GM12875 (cell line): ENCODE measurements around the gene SLC7A6.

ENCODE experiments used
- H3K4me3 ChIP-seq: one replicate; pipeline ENCODE4 v1.5.1; 2011; ENCODE audit warnings: low read depth, low read length, control low read depth
- TF ChIP-seq, protein P1 (sequence below): IDR thresholded peaks from 2 replicates; pipeline ENCODE4 v1.5.1; 2011; ENCODE audit warnings: low read depth, mild to moderate bottlenecking, control low read depth, inconsistent platforms, low read length, moderate library complexity, borderline replicate concordance; ENCODE audit not compliant: insufficient read depth

The SLC7A6 gene

DNA sequence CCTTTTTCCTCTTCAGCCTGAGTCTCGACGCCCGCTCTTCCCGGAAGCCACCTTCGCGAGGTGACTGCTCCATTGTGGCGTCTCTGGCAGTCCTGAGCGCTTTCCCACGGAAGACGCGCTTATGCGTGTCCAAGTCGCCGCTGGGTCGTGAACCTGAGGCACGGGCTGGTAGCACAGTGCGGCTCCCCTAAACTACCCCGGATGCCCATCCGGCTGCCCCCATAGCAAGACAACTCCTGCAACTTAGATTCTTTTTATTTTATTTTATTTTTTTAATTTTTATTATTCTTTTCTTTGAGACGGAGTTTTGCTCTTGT is 26.3 kb upstream of the SLC7A6 start:
- TF ChIP-seq, protein P1, sequence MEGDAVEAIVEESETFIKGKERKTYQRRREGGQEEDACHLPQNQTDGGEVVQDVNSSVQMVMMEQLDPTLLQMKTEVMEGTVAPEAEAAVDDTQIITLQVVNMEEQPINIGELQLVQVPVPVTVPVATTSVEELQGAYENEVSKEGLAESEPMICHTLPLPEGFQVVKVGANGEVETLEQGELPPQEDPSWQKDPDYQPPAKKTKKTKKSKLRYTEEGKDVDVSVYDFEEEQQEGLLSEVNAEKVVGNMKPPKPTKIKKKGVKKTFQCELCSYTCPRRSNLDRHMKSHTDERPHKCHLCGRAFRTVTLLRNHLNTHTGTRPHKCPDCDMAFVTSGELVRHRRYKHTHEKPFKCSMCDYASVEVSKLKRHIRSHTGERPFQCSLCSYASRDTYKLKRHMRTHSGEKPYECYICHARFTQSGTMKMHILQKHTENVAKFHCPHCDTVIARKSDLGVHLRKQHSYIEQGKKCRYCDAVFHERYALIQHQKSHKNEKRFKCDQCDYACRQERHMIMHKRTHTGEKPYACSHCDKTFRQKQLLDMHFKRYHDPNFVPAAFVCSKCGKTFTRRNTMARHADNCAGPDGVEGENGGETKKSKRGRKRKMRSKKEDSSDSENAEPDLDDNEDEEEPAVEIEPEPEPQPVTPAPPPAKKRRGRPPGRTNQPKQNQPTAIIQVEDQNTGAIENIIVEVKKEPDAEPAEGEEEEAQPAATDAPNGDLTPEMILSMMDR: no peak
- peak overlapping the region; percentile 51 for H3K4me3 ChIP-seq

DNA sequence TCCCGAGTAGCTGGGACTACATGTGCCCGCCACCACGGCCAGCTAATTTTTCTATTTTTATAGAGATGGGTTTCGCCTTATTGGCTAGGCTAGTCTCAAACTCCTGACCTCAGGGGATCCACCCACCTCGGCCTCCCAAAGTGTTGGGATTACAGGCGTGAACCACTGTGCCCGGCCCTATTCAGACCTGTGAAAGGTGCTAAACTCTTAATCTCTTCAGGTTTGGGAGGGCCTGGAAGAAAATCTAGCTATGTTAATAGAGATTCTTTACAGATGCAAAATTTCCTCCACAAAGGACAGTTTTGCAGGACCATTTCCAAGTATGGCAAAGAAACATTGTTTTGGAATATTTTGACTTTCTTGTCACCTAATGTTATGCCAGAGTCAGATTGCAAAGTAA is 22.2 kb upstream of the SLC7A6 start:
- TF ChIP-seq, protein P1: no peak
- no peak overlapping the region for H3K4me3 ChIP-seq

DNA sequence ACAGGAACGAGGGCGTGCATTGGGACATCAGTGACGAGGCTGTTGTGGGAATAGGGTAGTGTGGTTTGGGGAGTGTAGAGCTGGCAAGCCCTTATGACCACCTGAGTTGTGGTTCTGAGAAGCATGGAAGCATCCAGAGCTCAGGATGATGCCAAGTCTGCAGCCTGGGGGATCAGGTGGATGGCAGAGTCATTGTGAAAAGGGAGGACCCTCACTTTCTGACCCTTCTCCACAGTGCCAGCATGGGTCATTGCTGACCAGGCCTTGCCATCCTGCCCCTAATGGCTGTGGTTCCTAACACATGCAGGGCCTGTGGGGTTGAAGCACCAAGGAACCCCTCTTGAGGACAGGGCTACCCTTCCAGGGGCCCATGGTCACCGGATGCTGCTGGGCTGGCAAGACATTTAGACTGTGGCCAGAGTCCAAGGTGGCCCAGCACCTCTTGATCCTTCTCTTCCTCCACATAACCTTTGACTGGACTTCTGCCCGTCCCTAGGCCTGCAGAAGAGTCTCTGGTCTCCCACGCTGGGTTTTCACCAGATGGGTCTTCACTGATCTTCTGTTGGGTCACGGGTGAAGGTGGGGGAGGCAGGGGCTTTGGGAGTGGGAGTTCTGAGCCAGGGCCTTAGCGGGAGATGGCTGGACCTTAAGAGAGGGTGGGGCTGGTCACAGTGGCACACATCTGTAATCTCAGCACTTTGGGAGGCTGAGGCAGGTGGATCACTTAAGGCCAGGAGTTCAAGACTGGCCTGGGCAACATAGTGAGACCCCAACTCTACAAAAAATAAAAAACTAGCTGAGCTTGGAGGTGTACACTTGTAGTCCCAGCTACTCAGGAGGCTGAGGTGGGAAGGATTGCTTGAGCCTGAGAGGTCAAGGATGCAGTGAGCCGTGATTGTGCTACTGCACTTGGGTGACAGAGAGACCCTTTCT is 21.1 kb upstream of the SLC7A6 start:
- TF ChIP-seq, protein P1: no peak
- no peak overlapping the region for H3K4me3 ChIP-seq

DNA sequence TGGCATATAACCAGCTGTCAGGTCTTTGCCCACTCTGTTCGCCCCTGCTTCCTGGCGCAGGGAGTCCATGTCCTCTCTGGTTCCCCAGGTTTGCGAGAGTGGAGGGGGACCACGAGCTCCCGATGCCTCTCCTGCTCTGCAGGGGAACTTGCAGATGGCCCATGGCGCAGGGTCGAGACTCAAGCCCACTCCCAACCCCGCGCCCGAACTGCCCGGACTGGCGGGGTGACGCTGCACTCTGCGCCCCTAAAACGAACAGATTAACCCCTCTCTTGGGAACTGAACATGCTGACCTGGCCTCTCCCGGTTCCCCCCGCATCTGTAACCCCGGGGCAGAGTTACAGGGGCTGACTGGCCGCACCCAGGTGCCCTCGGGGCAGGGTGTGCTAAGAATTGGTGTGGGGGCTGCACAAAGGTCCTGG is 19.8 kb upstream of the SLC7A6 start:
- H3K4me3 ChIP-seq: peak overlapping the region; percentile 75
- TF ChIP-seq, protein P1: no peak

DNA sequence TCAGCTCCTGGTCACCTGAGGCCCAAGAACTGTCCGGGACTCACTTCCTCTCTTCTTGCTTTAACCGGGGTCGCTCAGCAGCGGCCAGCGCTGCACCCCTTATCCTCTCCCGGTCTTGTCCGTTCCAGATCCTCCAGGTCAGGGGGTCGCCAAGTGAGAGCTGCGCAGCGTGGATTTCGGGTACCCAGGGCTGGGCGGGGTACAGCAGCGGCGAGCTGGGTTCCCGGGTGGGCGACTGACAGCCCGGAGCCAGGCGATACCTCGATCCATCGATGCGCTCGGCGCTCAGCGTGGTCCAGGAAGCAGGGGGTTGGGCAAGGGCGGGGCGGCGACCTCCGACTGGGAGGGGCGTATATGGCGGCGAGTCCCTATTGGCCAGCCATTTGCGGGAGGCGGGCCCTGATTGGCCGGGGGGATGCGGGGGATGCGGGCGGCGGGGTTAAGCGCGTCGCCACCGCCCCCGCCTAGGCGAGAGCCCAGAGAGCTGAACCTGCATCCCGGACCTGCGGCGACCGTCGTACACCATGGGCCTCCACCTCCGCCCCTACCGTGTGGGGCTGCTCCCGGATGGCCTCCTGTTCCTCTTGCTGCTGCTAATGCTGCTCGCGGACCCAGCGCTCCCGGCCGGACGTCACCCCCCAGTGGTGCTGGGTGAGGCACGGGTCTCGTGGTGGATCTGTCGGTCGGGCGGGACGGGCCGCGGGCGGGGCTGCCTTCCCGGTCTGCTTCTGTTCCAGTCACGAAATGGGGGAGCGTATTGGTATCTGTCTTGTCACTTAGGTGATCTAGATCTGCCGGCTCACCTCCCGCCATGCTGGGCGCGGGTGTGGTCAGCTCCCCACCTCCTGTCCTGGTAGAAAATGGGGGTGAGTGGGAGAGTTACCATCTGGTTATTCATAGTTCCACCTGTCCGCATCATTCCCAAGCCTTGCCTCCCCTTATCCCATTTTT is 19.1 kb upstream of the SLC7A6 start, which contains the start of gene PLA2G15:
Gene PLA2G15, plus strand, starts transcription at position 471 of the 951 bp plus-strand sequence. Its CDS starts 54 bp downstream, at position 525.
- peak within 1 kb of the TSS; percentile 75 for H3K4me3 ChIP-seq
- TF ChIP-seq, protein P1: 0 out of 2 replicates have a peak, but pooled peaks have one; percentile 2

DNA sequence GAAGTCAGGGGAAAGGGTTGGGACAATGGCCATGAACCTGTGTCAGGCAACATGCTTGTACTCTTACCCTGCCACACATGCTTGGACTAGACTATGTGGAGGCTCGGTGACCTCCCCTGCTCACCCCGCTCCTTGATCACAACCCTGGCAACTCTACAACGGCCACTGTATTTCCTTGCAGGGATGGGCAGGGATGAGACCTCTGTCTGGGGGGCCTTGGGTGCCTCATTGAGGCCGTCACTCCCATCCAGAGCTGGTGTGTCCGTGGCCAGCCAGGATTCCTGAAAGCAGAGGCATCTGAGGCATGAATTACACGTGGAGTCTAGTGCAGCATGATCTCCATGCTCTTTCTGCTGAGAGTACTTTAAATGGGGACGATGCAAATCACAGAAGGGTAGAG is 18.2 kb upstream of the SLC7A6 start:
- TF ChIP-seq, protein P1: no peak
- H3K4me3 ChIP-seq: peak overlapping the region; percentile 72
